Measurements from ENCODE around the gene ATP5MK. TPM values are rescaled to one million over a fixed set of nuclear protein-coding genes. Genes with fewer than 3 reads are reported as not detected.
"Not testable (repeated sequence)": the region's sequence is repeated elsewhere in the genome, so short reads cannot be mapped to it uniquely, and the experiment has no call there.

ATP5MK gene
- polyA plus RNA-seq, 1 donor = 290 TPM

DNA sequence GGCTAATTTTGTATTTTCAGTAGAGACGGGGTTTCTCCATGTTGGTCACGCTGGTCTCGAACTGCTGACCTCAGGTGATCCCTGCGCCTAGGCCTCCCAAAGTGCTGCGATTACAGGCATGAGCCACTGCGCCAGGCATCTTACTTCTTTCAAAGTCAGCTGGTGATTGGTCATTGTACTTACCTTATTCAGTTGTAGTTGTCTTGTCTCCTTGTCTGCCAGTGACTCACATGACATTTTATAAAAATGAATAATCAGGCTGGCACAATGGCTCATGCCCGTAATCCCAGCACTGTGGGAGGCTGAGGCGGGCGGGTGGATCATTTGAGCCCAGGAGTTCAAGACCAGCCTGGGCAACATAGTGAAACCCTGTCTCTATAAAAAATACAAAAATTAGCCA is 35.5 kb downstream of the ATP5MK start:
- H3K4me1 ChIP-seq (ENCODE audit: control insufficient read depth, insufficient read depth, low read length); H3K27me3 ChIP-seq (ENCODE audit: control insufficient read depth, insufficient read depth, low read length); H3K27ac ChIP-seq (ENCODE audit: low read length); H3K36me3 ChIP-seq (ENCODE audit: control insufficient read depth, insufficient read depth, low read length); H3K4me3 ChIP-seq (ENCODE audit: low read length); H3K9me3 ChIP-seq (ENCODE audit: control insufficient read depth, low read depth, low read length); DNase-seq: not testable (repeated sequence)
- no CpG with 5 or more reads among the region's 9 CpGs for WGBS (ENCODE audit: insufficient coverage, low lambda C conversion rate)

DNA sequence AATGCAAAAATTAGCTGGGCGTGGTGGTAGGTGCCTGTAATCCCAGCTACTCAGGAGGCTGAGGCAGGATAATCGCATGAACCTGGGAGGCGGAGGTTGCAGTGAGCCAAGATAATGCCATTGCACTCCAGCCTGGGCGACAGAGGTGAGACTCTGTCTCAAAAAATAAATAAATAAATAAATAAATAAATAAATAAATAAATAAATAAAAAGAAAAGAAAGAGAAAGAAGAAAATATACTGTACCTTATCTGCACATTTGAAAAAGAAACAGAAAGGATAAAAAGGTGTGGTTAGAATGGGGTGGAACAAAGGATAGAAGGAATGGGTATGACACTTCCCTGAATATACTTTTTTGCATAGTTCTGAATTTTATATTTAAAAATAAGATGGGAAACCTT is 36.8 kb downstream of the ATP5MK start:
- not testable (repeated sequence) for H3K27me3 ChIP-seq (ENCODE audit: control insufficient read depth, insufficient read depth, low read length); DNase-seq; H3K4me3 ChIP-seq (ENCODE audit: low read length); H3K9me3 ChIP-seq (ENCODE audit: control insufficient read depth, low read depth, low read length); H3K4me1 ChIP-seq (ENCODE audit: control insufficient read depth, insufficient read depth, low read length); H3K27ac ChIP-seq (ENCODE audit: low read length); H3K36me3 ChIP-seq (ENCODE audit: control insufficient read depth, insufficient read depth, low read length)
- 93% methylated on average over 2 of the region's 4 CpGs for WGBS (ENCODE audit: insufficient coverage, low lambda C conversion rate)

DNA sequence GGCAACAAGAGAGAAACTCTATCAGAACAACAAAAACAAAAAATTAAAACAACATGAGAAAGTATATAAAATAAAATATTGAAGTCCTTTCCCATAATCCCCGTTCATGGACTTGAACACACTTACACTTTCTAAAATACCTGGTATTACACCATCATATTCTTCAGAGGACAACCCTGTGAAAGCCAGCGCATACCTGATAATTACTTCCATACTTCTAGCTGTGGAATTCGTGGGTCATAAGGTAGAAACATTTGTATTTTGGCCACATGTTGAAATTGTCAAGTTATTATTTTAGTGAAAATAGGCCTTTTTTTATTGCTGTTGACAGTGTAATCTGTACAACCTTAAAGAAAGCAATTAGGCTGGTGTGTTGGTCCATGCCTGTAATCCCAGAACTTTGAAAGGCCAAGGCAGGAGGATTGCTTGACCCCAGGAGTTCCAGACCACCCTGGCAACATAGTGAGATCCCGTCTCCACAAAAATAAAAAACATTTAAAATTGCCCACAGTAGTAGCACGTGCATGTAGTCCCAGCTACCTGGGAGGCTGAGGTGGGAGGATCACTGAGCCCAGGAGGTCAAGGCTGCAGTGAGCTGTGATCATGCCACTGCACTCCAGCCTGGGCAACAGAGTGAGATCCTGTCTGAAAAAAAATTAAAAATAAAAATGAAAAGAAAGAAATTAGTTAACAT is 40.2 kb downstream of the ATP5MK start:
- H3K4me1 ChIP-seq (ENCODE audit: control insufficient read depth, insufficient read depth, low read length) = no peaks in the 10 kb centered on the region
- WGBS (ENCODE audit: insufficient coverage, low lambda C conversion rate) = 82% methylated on average over 3 of the region's 5 CpGs

DNA sequence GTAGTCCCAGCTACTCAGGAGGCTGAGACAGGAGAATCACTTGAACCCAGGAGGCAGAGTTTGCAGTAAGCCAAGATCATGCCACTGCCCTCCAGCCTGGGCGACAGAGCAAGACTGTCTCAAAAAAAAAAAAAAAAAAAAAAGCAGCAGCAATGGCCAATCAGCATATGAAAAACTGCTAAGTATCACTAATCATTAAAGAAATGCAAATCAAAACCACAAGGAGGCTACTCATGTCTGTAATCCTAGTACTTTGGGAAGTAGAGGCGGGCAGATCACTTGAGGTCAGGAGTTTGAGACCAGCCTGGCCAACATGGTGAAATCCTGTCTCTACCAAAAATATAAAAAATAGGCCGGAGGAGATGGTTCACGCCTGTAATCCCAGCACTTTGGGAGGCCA is 41.7 kb downstream of the ATP5MK start:
- not testable (repeated sequence) for H3K4me1 ChIP-seq (ENCODE audit: control insufficient read depth, insufficient read depth, low read length); H3K9me3 ChIP-seq (ENCODE audit: control insufficient read depth, low read depth, low read length); H3K36me3 ChIP-seq (ENCODE audit: control insufficient read depth, insufficient read depth, low read length); H3K27me3 ChIP-seq (ENCODE audit: control insufficient read depth, insufficient read depth, low read length); H3K4me3 ChIP-seq (ENCODE audit: low read length); H3K27ac ChIP-seq (ENCODE audit: low read length); DNase-seq
- no CpG with 5 or more reads among the region's 4 CpGs for WGBS (ENCODE audit: insufficient coverage, low lambda C conversion rate)

More for the DNA sequence above, 40.2 kb downstream of the ATP5MK start:
- H3K27ac ChIP-seq (ENCODE audit: low read length) = no peak overlapping the region
- H3K9me3 ChIP-seq (ENCODE audit: control insufficient read depth, low read depth, low read length) = no peaks in the 10 kb centered on the region
- no peak for DNase-seq
- H3K4me3 ChIP-seq (ENCODE audit: low read length) = no peak overlapping the region
- H3K27me3 ChIP-seq (ENCODE audit: control insufficient read depth, insufficient read depth, low read length) = no peaks in the 10 kb centered on the region
- H3K36me3 ChIP-seq (ENCODE audit: control insufficient read depth, insufficient read depth, low read length) = no peaks in the 10 kb centered on the region

DNA sequence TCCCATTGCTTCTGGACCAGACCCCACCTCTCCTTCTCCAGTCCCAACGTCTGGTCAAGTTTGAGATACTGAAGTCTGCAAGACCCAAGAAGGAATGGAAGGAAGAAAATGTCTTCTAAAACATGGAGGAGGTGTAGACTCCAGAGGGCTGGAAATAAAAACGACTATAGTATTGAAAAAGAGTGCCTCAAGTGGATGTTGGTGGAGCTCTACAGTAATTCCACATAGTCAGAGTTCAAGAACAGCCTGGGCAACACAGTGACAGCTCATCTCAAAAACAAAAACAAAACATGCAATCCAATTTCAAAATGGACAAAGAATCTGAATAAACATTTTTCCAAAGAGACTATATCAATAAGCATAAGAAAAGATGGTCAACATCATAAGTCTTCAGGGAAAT is 43.0 kb downstream of the ATP5MK start:
- Histone ChIP-seq H3K4me3 (ENCODE audit: low read length) (no peak overlapping the region), H3K36me3 (ENCODE audit: control insufficient read depth, insufficient read depth, low read length) (no peaks in the 10 kb centered on the region), H3K27ac (ENCODE audit: low read length) (no peak overlapping the region), H3K4me1 (ENCODE audit: control insufficient read depth, insufficient read depth, low read length) (no peaks in the 10 kb centered on the region), H3K27me3 (ENCODE audit: control insufficient read depth, insufficient read depth, low read length) (no peaks in the 10 kb centered on the region), H3K9me3 (ENCODE audit: control insufficient read depth, low read depth, low read length) (no peaks in the 10 kb centered on the region)
- DNase-seq = no peak
- no CpG with 5 or more reads among the region's 2 CpGs for WGBS (ENCODE audit: insufficient coverage, low lambda C conversion rate)

DNA sequence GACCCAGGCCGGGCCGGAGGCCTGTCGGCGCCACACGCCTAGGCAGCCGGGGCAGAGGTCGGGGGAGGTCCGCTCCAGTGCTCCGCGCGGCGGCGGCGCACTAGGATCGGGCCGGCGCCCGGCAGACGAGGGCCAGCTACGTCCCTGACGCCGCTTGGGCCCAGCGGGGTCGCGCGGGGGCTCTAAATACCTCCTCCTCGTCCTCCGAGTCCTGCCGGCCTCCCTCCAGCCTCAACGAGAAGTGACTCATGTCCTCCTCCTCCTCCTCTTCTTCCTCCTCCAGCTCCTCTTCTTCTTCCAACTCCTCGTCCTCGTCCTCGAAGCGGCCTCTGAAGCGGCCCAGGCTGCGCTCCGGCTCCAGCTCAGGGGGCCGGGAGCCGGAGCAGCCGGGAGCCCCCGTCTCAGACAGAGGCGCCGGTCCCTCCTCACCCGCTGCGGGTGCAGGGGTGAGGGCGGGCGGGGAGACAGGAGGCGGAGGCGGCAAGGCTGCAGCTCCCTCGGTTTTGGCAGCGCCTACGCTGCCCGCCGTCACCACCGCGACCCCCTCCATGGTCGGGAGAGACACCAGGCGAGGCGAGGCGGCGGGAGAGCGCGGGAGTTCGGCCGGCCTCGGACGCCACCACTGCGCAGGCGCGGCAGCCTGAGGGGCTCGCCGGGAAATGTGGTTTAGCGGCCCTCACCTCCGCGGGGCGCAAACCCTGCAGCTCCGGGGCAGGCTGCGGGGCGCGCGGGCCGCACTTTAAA is 45.6 kb downstream of the ATP5MK start, which contains the start of gene PCGF6:
PCGF6 (minus strand) TSS at position 624 of the 744 bp plus-strand sequence; CDS start at position 550, 74 bp downstream.
- no peaks in the 10 kb centered on the region for H3K9me3 ChIP-seq (ENCODE audit: control insufficient read depth, low read depth, low read length)
- H3K4me3 ChIP-seq (ENCODE audit: low read length) = peak within 1 kb of the TSS; percentile 85
- peak within 1 kb of the TSS; percentile 81 for H3K27ac ChIP-seq (ENCODE audit: low read length)
- H3K4me1 ChIP-seq (ENCODE audit: control insufficient read depth, insufficient read depth, low read length) = no peaks in the 10 kb centered on the region
- no peaks in the 10 kb centered on the region for H3K27me3 ChIP-seq (ENCODE audit: control insufficient read depth, insufficient read depth, low read length)
- no CpG with 5 or more reads among the region's 82 CpGs for WGBS (ENCODE audit: insufficient coverage, low lambda C conversion rate)
- DNase-seq = peak; percentile 66 to 85
- peaks cover 7% of the 10 kb centered on the region for H3K36me3 ChIP-seq (ENCODE audit: control insufficient read depth, insufficient read depth, low read length)

DNA sequence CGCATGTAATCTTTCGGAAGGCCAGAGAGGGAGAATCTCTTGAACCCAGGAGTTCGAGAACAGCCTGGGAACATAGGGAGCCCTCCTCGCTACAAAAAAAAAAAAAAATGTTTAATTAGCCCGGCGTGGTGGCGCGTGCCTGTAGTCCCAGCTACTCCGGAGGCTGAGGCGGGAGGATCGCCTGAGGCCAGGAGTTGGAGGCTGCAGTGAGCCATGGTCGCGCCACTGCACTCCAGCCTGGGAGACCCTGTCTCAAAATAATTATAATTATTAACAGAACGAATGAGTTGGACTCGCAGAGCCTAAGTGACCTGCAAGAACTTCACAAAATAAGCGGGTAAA is 46.1 kb downstream of the ATP5MK start:
- Histone ChIP-seq H3K27ac (ENCODE audit: low read length) (peak overlapping the region; percentile 81), H3K9me3 (ENCODE audit: control insufficient read depth, low read depth, low read length) (no peaks in the 10 kb centered on the region), H3K4me3 (ENCODE audit: low read length) (peak overlapping the region; percentile 85), H3K4me1 (ENCODE audit: control insufficient read depth, insufficient read depth, low read length) (no peaks in the 10 kb centered on the region), H3K36me3 (ENCODE audit: control insufficient read depth, insufficient read depth, low read length) (peaks cover 13% of the 10 kb centered on the region), H3K27me3 (ENCODE audit: control insufficient read depth, insufficient read depth, low read length) (no peaks in the 10 kb centered on the region)
- DNase-seq = no peak
- WGBS (ENCODE audit: insufficient coverage, low lambda C conversion rate) = no CpG with 5 or more reads among the region's 16 CpGs

Other genes starting within 250 kb of the ATP5MK start
- gene NT5C2, start 203.2 kb downstream of the ATP5MK start, polyA plus RNA-seq = 63.9 TPM
- gene RPEL1, start 150.6 kb downstream of the ATP5MK start, polyA plus RNA-seq = 0.09 TPM
- gene INA, start 119.3 kb downstream of the ATP5MK start, polyA plus RNA-seq = 16.9 TPM
- gene PCGF6, start 45.3 kb downstream of the ATP5MK start, polyA plus RNA-seq = 7.9 TPM
- 5.9 TPM for gene TAF5, start 28.5 kb downstream of the ATP5MK start, polyA plus RNA-seq
- 23.8 TPM for gene PDCD11, start 151 bp upstream of the ATP5MK start, polyA plus RNA-seq
- gene CALHM2, start 55.9 kb upstream of the ATP5MK start, polyA plus RNA-seq = 8.4 TPM
- gene CALHM1, start 62.4 kb upstream of the ATP5MK start, polyA plus RNA-seq = 0.04 TPM
- gene CALHM3, start 82.8 kb upstream of the ATP5MK start, polyA plus RNA-seq = 0.13 TPM
- gene NEURL1, start 97.2 kb upstream of the ATP5MK start, polyA plus RNA-seq = 34.9 TPM

Measured in large intestine (tissue), 3 donors.